HEK293 (cell line): ENCODE data around the gene NELFE.

Experiments used
- CTCF ChIP-seq: fragments of 450-650 bp; formaldehyde crosslinking; IDR thresholded peaks from 2 replicates; pipeline ENCODE4 v1.5.1; 2016; ENCODE audit warnings: missing biosample characterization, missing genetic modification characterization
- FEZF1 ChIP-seq: fragments of 450-650 bp; formaldehyde crosslinking; IDR thresholded peaks from 2 replicates; pipeline ENCODE4 v1.5.1; 2016; ENCODE audit warnings: missing biosample characterization, missing genetic modification characterization
- GFI1B ChIP-seq: fragments of 450-650 bp; formaldehyde crosslinking; IDR thresholded peaks from 2 replicates; pipeline ENCODE4 v1.5.1; 2016; ENCODE audit warnings: missing biosample characterization, missing genetic modification characterization
- ZBTB20 ChIP-seq: fragments of 450-650 bp; formaldehyde crosslinking; IDR thresholded peaks from 2 replicates; pipeline ENCODE4 v1.5.1; 2016; ENCODE audit warnings: missing biosample characterization, missing genetic modification characterization
- ZBTB7A ChIP-seq: fragments of 450-650 bp; formaldehyde crosslinking; IDR thresholded peaks from 2 replicates; pipeline ENCODE4 v1.5.1; 2016; ENCODE audit warnings: low read depth, missing biosample characterization, missing genetic modification characterization
- ZNF10 ChIP-seq: fragments of 450-650 bp; formaldehyde crosslinking; IDR thresholded peaks from 2 replicates; pipeline ENCODE4 v1.5.1; 2017; ENCODE audit warnings: missing biosample characterization, missing genetic modification characterization
- ZNF133 ChIP-seq: fragments of 450-650 bp; formaldehyde crosslinking; IDR thresholded peaks from 2 replicates; pipeline ENCODE4 v1.5.1; 2016; ENCODE audit warnings: missing biosample characterization, missing genetic modification characterization
- ZNF138 ChIP-seq: fragments of 450-650 bp; formaldehyde crosslinking; IDR thresholded peaks from 2 replicates; pipeline ENCODE4 v1.5.1; 2016; ENCODE audit warnings: missing biosample characterization, missing genetic modification characterization, borderline replicate concordance
- ZNF26 ChIP-seq: fragments of 450-650 bp; formaldehyde crosslinking; IDR thresholded peaks from 2 replicates; pipeline ENCODE4 v1.5.1; 2016; ENCODE audit warnings: missing biosample characterization, missing genetic modification characterization
- ZNF274 ChIP-seq, 2 experiments: fragments of 200-500 bp in 1 of 2; fragments of 450-650 bp in 1 of 2; sonication (Bioruptor generic) in 1 of 2; formaldehyde crosslinking in 1 of 2; IDR thresholded peaks; 2 replicates each; pipeline versions ENCODE4 v1.5.1 to v1.6.1; 2014 to 2016; ENCODE audit warnings: borderline replicate concordance in 1 of 2, inconsistent platforms in 1 of 2, low read length in 1 of 2, missing biosample characterization in 1 of 2, missing genetic modification characterization in 1 of 2
- ZNF701 ChIP-seq: fragments of 450-650 bp; formaldehyde crosslinking; IDR thresholded peaks from 2 replicates; pipeline ENCODE4 v1.5.1; 2016; ENCODE audit warnings: missing biosample characterization, missing genetic modification characterization
- ZNF785 ChIP-seq: fragments of 450-650 bp; formaldehyde crosslinking; IDR thresholded peaks from 2 replicates; pipeline ENCODE4 v1.5.1; 2016; ENCODE audit warnings: missing biosample characterization, missing genetic modification characterization
- ZNF792 ChIP-seq: fragments of 450-650 bp; formaldehyde crosslinking; IDR thresholded peaks from 2 replicates; pipeline ENCODE4 v1.5.1; 2016; ENCODE audit warnings: missing biosample characterization, missing genetic modification characterization

GRCh38 chr6:31947864-31948263, 10.9 kb downstream of the NELFE start:
- TF ChIP-seq CTCF (tag by site-specific recombination), result no peak
- no peak for TF ChIP-seq ZNF274 (IDR thresholded peaks at IDR 0.05; ENCODE audit: low read length)
- no peak for TF ChIP-seq ZNF274 (tag by site-specific recombination; IDR thresholded peaks at IDR 0.05; ENCODE audit: borderline replicate concordance)
- no peak for TF ChIP-seq ZNF10 (tag by site-specific recombination)
- TF ChIP-seq ZNF785 (tag by site-specific recombination), result no peak
- no peak for TF ChIP-seq ZBTB20 (tag by site-specific recombination)
- TF ChIP-seq ZNF792 (tag by site-specific recombination), result no peak
- no peak for TF ChIP-seq ZNF133 (tag by site-specific recombination)
- no peak for TF ChIP-seq ZBTB7A
- TF ChIP-seq FEZF1 (tag by site-specific recombination), result no peak
- TF ChIP-seq ZNF701 (tag by site-specific recombination), result no peak
- no peak for TF ChIP-seq ZNF138 (tag by site-specific recombination)
- TF ChIP-seq GFI1B, result no peak
- TF ChIP-seq ZNF26 (tag by site-specific recombination), result no peak
